Measurements from ENCODE around the gene C19orf33.
A peak's percentile ranks its signal among the peaks of the same experiment; 100 is the strongest.
"Not testable (repeated sequence)": the region's sequence is repeated elsewhere in the genome, so short reads cannot be mapped to it uniquely, and the experiment has no call there.

C19orf33 gene

GRCh38 chr19:38303517-38304351 lies at the start of gene C19orf33:
C19orf33 (plus strand) TSS chr19:38304251; CDS start chr19:38304262, 11 bp downstream.
- DNase-seq = no peak

GRCh38 chr19:38255383-38256014 lies 48.6 kb upstream of the C19orf33 start:
- no peak for DNase-seq

GRCh38 chr19:38261942-38262341 lies 42.1 kb upstream of the C19orf33 start:
- DNase-seq = not testable (repeated sequence)

- no peak for DNase-seq
Observed at GRCh38 chr19:38262585-38263268, 41.3 kb upstream of the C19orf33 start.

GRCh38 chr19:38263689-38264485 lies 40.2 kb upstream of the C19orf33 start:
- DNase-seq = peak; percentile 48

GRCh38 chr19:38264486-38265212 lies 39.4 kb upstream of the C19orf33 start, which contains the start of gene SPINT2:
SPINT2 (plus strand) TSS chr19:38264573; CDS start chr19:38264893, 320 bp downstream.
- DNase-seq = no peak

GRCh38 chr19:38265213-38265861 lies 38.7 kb upstream of the C19orf33 start:
- DNase-seq = no peak

GRCh38 chr19:38265921-38266429 lies 38.1 kb upstream of the C19orf33 start:
- no peak for DNase-seq

- no peak for DNase-seq
Observed at GRCh38 chr19:38266981-38267597, 37.0 kb upstream of the C19orf33 start.

- no peak for DNase-seq
Observed at GRCh38 chr19:38267761-38268483, 36.1 kb upstream of the C19orf33 start.

- DNase-seq = no peak
Observed at GRCh38 chr19:38268539-38268938, 35.5 kb upstream of the C19orf33 start.

- no peak for DNase-seq
Observed at GRCh38 chr19:38270587-38271167, 33.4 kb upstream of the C19orf33 start.

GRCh38 chr19:38273499-38273898 lies 30.6 kb upstream of the C19orf33 start:
- DNase-seq = no peak

- DNase-seq = no peak
Observed at GRCh38 chr19:38274739-38275138, 29.3 kb upstream of the C19orf33 start.

GRCh38 chr19:38276942-38277517 lies 27.0 kb upstream of the C19orf33 start:
- no peak for DNase-seq

- DNase-seq = no peak
Observed at GRCh38 chr19:38277549-38277948, 26.5 kb upstream of the C19orf33 start.

GRCh38 chr19:38277969-38278680 lies 25.9 kb upstream of the C19orf33 start:
- DNase-seq = no peak

GRCh38 chr19:38278751-38279150 lies 25.3 kb upstream of the C19orf33 start:
- DNase-seq = no peak
